Nephron (organoid): ENCODE measurements around the gene DPF1.
A peak's percentile ranks its signal among the peaks of the same experiment; 100 is the strongest.
"Not testable (repeated sequence)": the region's sequence is repeated elsewhere in the genome, so short reads cannot be mapped to it uniquely, and the experiment has no call there.

ENCODE experiments used
- H3K27ac Mint-ChIP-seq, 3 experiments: 2 replicates each; pipeline ENCODE4 v1.8.0; 2020; ENCODE audit warnings: mixed read lengths in 3 of 3, mild to moderate bottlenecking in 2 of 3, moderate library complexity in 1 of 3
- H3K27me3 Mint-ChIP-seq: 2 replicates; pipeline ENCODE4 v1.8.0; 2021; ENCODE audit warnings: low read depth, mild to moderate bottlenecking, moderate library complexity, mixed read lengths
- H3K36me3 Mint-ChIP-seq: 2 replicates; pipeline ENCODE4 v1.8.0; 2020; ENCODE audit warnings: low read depth, mixed read lengths
- H3K4me1 Mint-ChIP-seq: 2 replicates; pipeline ENCODE4 v1.8.0; 2020; ENCODE audit warnings: mixed read lengths
- H3K4me3 Mint-ChIP-seq, 3 experiments: 2 replicates each; pipeline ENCODE4 v1.8.0; 2020; ENCODE audit warnings: mild to moderate bottlenecking in 3 of 3, mixed read lengths in 3 of 3, moderate library complexity in 2 of 3
- H3K9me3 Mint-ChIP-seq: 2 replicates; pipeline ENCODE4 v1.8.0; 2020; ENCODE audit warnings: mixed read lengths
- TF ChIP-seq, protein P1 (sequence below), 3 experiments: fragments of 200-600 bp; sonication (generic); IDR thresholded peaks; one replicate each; pipeline ENCODE4 v1.5.0; 2021; ENCODE audit warnings: antibody characterized with exemption in 3 of 3; ENCODE audit not compliant: unreplicated experiment in 3 of 3

DPF1 gene

DNA sequence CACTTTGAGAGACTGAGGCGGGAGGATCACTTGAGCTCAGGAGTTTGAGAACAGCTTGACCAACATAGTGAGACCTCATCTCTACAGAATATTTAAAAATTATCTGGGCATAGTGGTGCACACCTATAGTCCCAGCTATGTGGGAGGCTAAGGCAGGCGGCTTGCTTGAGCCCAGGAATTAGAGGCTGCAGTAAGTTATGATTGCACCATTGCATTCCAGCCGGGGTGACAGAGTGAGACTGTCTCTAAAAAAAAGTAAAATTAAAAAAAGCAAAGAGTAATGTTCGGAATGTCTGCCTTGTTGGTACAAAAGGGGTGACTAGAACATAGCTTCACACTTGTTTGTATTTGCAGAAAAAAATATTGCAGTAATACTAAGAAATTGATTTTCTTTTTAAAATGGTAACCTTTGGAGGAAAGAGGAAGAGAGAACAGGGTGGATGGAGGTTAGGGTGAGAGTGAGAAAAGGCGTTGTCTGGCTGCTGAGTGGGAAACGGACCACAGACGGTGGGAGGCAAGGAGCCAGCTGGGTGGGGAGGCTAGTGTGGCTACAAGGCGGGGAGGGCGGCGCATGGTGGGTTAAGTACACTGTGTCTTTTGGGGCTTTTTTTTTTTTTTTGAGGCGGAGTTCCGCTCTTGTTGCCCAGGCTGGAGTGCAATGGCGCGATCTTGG lies 21.9 kb upstream of the DPF1 start:
- Mint-ChIP-seq H3K27me3 (peaks cover 19% of the 10 kb centered on the region), H3K36me3 (no peaks in the 10 kb centered on the region), H3K9me3 (no peaks in the 10 kb centered on the region), H3K4me3 (no peak overlapping the region), H3K27ac (peak overlapping the region in 1 of 3 experiments; percentile 51), H3K4me1 (peaks cover 21% of the 10 kb centered on the region)
- TF ChIP-seq, protein P1, sequence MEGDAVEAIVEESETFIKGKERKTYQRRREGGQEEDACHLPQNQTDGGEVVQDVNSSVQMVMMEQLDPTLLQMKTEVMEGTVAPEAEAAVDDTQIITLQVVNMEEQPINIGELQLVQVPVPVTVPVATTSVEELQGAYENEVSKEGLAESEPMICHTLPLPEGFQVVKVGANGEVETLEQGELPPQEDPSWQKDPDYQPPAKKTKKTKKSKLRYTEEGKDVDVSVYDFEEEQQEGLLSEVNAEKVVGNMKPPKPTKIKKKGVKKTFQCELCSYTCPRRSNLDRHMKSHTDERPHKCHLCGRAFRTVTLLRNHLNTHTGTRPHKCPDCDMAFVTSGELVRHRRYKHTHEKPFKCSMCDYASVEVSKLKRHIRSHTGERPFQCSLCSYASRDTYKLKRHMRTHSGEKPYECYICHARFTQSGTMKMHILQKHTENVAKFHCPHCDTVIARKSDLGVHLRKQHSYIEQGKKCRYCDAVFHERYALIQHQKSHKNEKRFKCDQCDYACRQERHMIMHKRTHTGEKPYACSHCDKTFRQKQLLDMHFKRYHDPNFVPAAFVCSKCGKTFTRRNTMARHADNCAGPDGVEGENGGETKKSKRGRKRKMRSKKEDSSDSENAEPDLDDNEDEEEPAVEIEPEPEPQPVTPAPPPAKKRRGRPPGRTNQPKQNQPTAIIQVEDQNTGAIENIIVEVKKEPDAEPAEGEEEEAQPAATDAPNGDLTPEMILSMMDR (IDR thresholded peaks at IDR 0.05; ENCODE audit: unreplicated experiment in 3 of 3), result no peak

- Mint-ChIP-seq H3K4me3 (peak overlapping the region in 2 of 3 experiments; percentile 50 to 64), H3K27ac (no peak overlapping the region)
- TF ChIP-seq, protein P1 (IDR thresholded peaks at IDR 0.05; ENCODE audit: unreplicated experiment in 3 of 3), result no peak
Observed at GRCh38 chr19:38243279-38243673, 19.3 kb upstream of the DPF1 start.

GRCh38 chr19:38239816-38240215 lies 15.8 kb upstream of the DPF1 start:
- Mint-ChIP-seq H3K27me3 (peaks cover 10% of the 10 kb centered on the region), H3K36me3 (no peaks in the 10 kb centered on the region), H3K9me3 (no peaks in the 10 kb centered on the region), H3K4me3 (no peak overlapping the region), H3K4me1 (peaks cover 8% of the 10 kb centered on the region), H3K27ac (no peak overlapping the region)
- TF ChIP-seq, protein P1 (IDR thresholded peaks at IDR 0.05; ENCODE audit: unreplicated experiment in 3 of 3), result no peak

More at GRCh38 chr19:38243279-38243673, 19.3 kb upstream of the DPF1 start:
- Mint-ChIP-seq H3K27me3 (peaks cover 19% of the 10 kb centered on the region), H3K36me3 (no peaks in the 10 kb centered on the region), H3K4me1 (peaks cover 10% of the 10 kb centered on the region), H3K9me3 (no peaks in the 10 kb centered on the region)

DNA sequence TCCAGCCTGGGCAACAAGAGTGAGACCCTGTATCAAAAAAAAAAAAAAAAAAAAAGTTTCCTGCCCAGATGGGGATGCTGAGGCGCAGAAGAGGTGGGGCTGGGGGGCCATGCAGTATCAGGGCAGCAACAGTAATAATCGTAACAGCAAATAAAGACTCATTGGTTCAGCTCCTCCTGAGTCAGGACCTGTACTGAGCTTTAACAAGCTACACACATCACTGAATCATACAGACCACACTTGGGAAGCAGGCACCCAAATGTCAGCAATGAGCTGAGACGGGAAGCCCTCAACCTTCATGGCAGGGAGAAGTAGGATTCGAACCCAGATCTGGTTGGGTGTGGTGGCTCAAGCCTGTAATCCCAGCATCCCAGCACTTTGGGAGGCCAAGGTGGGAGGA lies 10.6 kb upstream of the DPF1 start:
- H3K27me3 Mint-ChIP-seq, result peaks cover 32% of the 10 kb centered on the region
- no peaks in the 10 kb centered on the region for H3K4me1 Mint-ChIP-seq
- H3K4me3 Mint-ChIP-seq, result no peak overlapping the region
- H3K9me3 Mint-ChIP-seq, result no peaks in the 10 kb centered on the region
- H3K27ac Mint-ChIP-seq, result no peak overlapping the region
- TF ChIP-seq, protein P1 (IDR thresholded peaks at IDR 0.05; ENCODE audit: unreplicated experiment in 3 of 3), result no peak
- H3K36me3 Mint-ChIP-seq, result no peaks in the 10 kb centered on the region

GRCh38 chr19:38233740-38234251 lies 9.8 kb upstream of the DPF1 start:
- H3K9me3 Mint-ChIP-seq, result no peaks in the 10 kb centered on the region
- H3K36me3 Mint-ChIP-seq, result no peaks in the 10 kb centered on the region
- no peaks in the 10 kb centered on the region for H3K4me1 Mint-ChIP-seq
- H3K27ac Mint-ChIP-seq, result no peak overlapping the region
- peaks cover 32% of the 10 kb centered on the region for H3K27me3 Mint-ChIP-seq
- TF ChIP-seq, protein P1 (IDR thresholded peaks at IDR 0.05; ENCODE audit: unreplicated experiment in 3 of 3), result peak; percentile 68 to 81 (median 73)
- no peak overlapping the region for H3K4me3 Mint-ChIP-seq

DNA sequence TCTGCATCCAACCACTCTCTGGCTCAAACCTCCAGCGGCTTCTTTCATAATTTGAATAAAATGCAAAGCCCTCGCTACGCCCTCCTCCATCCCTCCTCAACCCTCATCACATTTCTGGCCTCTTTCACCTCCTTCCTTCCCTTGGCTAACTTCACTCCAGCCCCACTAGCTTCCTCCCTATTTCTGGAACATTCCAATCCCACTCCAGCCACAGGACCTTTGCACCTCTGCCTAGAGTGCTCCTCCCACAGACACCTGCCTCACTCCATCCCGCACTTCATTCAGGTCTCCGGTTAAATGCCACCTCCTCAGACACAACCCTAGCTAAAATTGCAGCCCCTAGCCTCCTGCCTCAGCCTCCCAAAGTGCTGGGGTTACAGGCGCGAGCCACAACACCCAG lies 7.9 kb upstream of the DPF1 start:
- H3K4me3 Mint-ChIP-seq, result peak overlapping the region in 2 of 3 experiments; percentile 20 to 37
- no peak overlapping the region for H3K27ac Mint-ChIP-seq
- no peaks in the 10 kb centered on the region for H3K36me3 Mint-ChIP-seq
- no peaks in the 10 kb centered on the region for H3K4me1 Mint-ChIP-seq
- H3K9me3 Mint-ChIP-seq, result no peaks in the 10 kb centered on the region
- TF ChIP-seq, protein P1 (IDR thresholded peaks at IDR 0.05; ENCODE audit: unreplicated experiment in 3 of 3), result no peak
- H3K27me3 Mint-ChIP-seq, result peaks cover 34% of the 10 kb centered on the region

GRCh38 chr19:38230506-38231133 lies 6.6 kb upstream of the DPF1 start:
- H3K27me3 Mint-ChIP-seq, result peaks cover 39% of the 10 kb centered on the region
- not testable (repeated sequence) for H3K4me1 Mint-ChIP-seq, H3K27ac Mint-ChIP-seq, H3K36me3 Mint-ChIP-seq, H3K9me3 Mint-ChIP-seq
- H3K4me3 Mint-ChIP-seq, result peak overlapping the region in 1 of 3 experiments; percentile 6
